Inflammatory macrophage (primary cell): Measurements from ENCODE around the gene PIBF1.
"Not testable (repeated sequence)": the region's sequence is repeated elsewhere in the genome, so short reads cannot be mapped to it uniquely, and the experiment has no call there.

Experiments
- DNase-seq, 2 donors: peaks; one replicate each; pipeline ENCODE4 v3.0.0-alpha.2; 2020 to 2022

Gene PIBF1

GRCh38 chr13:73034901-73035300 lies 253.0 kb downstream of the PIBF1 start:
- DNase-seq: no peak

GRCh38 chr13:73035660-73036059 lies 253.7 kb downstream of the PIBF1 start:
- DNase-seq: no peak

GRCh38 chr13:73036566-73036965 lies 254.6 kb downstream of the PIBF1 start:
- DNase-seq: no peak

GRCh38 chr13:73038064-73038463 lies 256.1 kb downstream of the PIBF1 start:
- no peak for DNase-seq

GRCh38 chr13:73039201-73040108 lies 257.5 kb downstream of the PIBF1 start:
- DNase-seq: peak; percentile 79 to 84

- DNase-seq: no peak
These were observed 258.6 kb downstream of the PIBF1 start for GRCh38 chr13:73040484-73040883.

- DNase-seq: no peak
These were observed 259.1 kb downstream of the PIBF1 start for GRCh38 chr13:73040968-73041596.

GRCh38 chr13:73045031-73045430 lies 263.1 kb downstream of the PIBF1 start:
- no peak for DNase-seq

- not testable (repeated sequence) for DNase-seq
These were observed 266.7 kb downstream of the PIBF1 start for GRCh38 chr13:73048615-73049014.

GRCh38 chr13:73054712-73055111 lies 272.8 kb downstream of the PIBF1 start:
- DNase-seq: no peak

GRCh38 chr13:73055813-73056564 lies 274.1 kb downstream of the PIBF1 start:
- DNase-seq: no peak

- DNase-seq: no peak
These were observed 274.6 kb downstream of the PIBF1 start for GRCh38 chr13:73056565-73056962.

- no peak for DNase-seq
These were observed 275.5 kb downstream of the PIBF1 start for GRCh38 chr13:73057284-73058063.

- no peak for DNase-seq
These were observed 276.1 kb downstream of the PIBF1 start for GRCh38 chr13:73058064-73058313.

GRCh38 chr13:73058432-73058735 lies 276.5 kb downstream of the PIBF1 start:
- DNase-seq: no peak

GRCh38 chr13:73058736-73059459 lies 277.0 kb downstream of the PIBF1 start, which contains the start of gene KLF5:
Gene KLF5, plus strand, starts transcription at chr13:73059005. Its CDS starts 323 bp downstream, at chr13:73059328.
- DNase-seq: peak; percentile 92 to 95

- DNase-seq: peak in 1 of 2 donors; percentile 16
These were observed 277.7 kb downstream of the PIBF1 start for GRCh38 chr13:73059460-73060250.

GRCh38 chr13:73060251-73061160 lies 278.6 kb downstream of the PIBF1 start:
- peak in 1 of 2 donors; percentile 6 for DNase-seq

- no peak for DNase-seq
These were observed 279.5 kb downstream of the PIBF1 start for GRCh38 chr13:73061473-73061872.

- DNase-seq: no peak
These were observed 279.9 kb downstream of the PIBF1 start for GRCh38 chr13:73061876-73062275.
